H9 (cell line): ENCODE measurements around the gene CNGB1. TPM values are rescaled to one million over a fixed set of nuclear protein-coding genes. Genes with fewer than 3 reads are reported as not detected.

Experiments used
- DNase-seq: peaks from one replicate; pipeline ENCODE4 v3.0.0-alpha.2; 2017
- H2AFZ ChIP-seq: one replicate; pipeline ENCODE4 v1.6.1; 2013; ENCODE audit warnings: mild to moderate bottlenecking, low read length, control low read depth, moderate library complexity
- H2AK5ac ChIP-seq: 2 replicates; pipeline ENCODE4 v1.6.1; 2013; ENCODE audit warnings: low read length, control low read depth, mixed read lengths; ENCODE audit not compliant: insufficient read length
- H2BK120ac ChIP-seq: one replicate; pipeline ENCODE4 v1.6.1; 2013; ENCODE audit warnings: low read depth, mild to moderate bottlenecking, low read length, control low read depth, inconsistent platforms; ENCODE audit not compliant: poor library complexity, severe bottlenecking
- H2BK12ac ChIP-seq: 2 replicates; pipeline ENCODE4 v1.6.1; 2013; ENCODE audit warnings: low read length, control low read depth, mixed read lengths, low read depth; ENCODE audit not compliant: insufficient read length
- H2BK15ac ChIP-seq: 2 replicates; pipeline ENCODE4 v1.6.1; 2013; ENCODE audit warnings: low read depth, low read length, control low read depth
- H2BK20ac ChIP-seq: one replicate; pipeline ENCODE4 v1.6.1; 2013; ENCODE audit warnings: low read depth, mild to moderate bottlenecking, low read length, control low read depth, inconsistent platforms; ENCODE audit not compliant: poor library complexity, severe bottlenecking
- H2BK5ac ChIP-seq: 2 replicates; pipeline ENCODE4 v1.6.1; 2013; ENCODE audit warnings: low read length, control low read depth, mixed read lengths; ENCODE audit not compliant: insufficient read length
- H3K14ac ChIP-seq: 2 replicates; pipeline ENCODE4 v1.6.1; 2013; ENCODE audit warnings: low read length, control low read depth; ENCODE audit not compliant: insufficient read depth
- H3K18ac ChIP-seq: 2 replicates; pipeline ENCODE4 v1.6.1; 2013; ENCODE audit warnings: low read depth, mild to moderate bottlenecking, mixed read lengths, low read length, control low read depth; ENCODE audit not compliant: insufficient read length
- H3K23ac ChIP-seq: 2 replicates; pipeline ENCODE4 v1.6.1; 2013; ENCODE audit warnings: low read length, control low read depth, mixed read lengths, low read depth; ENCODE audit not compliant: insufficient read length
- H3K23me2 ChIP-seq: 2 replicates; pipeline ENCODE4 v1.6.1; 2013; ENCODE audit warnings: low read depth, mild to moderate bottlenecking, mixed read lengths, low read length, control low read depth; ENCODE audit not compliant: insufficient read length, poor library complexity, severe bottlenecking
- H3K27ac ChIP-seq: 2 replicates; pipeline ENCODE4 v1.5.1; 2013; ENCODE audit warnings: low read length, control low read depth, mixed read lengths, low read depth; ENCODE audit not compliant: insufficient read length
- H3K27me3 ChIP-seq: 2 replicates; pipeline ENCODE4 v1.6.1; 2013; ENCODE audit warnings: low read length, control low read depth, inconsistent platforms; ENCODE audit not compliant: insufficient read depth
- H3K4ac ChIP-seq: 2 replicates; pipeline ENCODE4 v1.6.1; 2013; ENCODE audit warnings: low read depth, mild to moderate bottlenecking, control low read depth, inconsistent platforms, low read length, moderate library complexity
- H3K4me1 ChIP-seq: 2 replicates; pipeline ENCODE4 v1.6.1; 2013; ENCODE audit warnings: low read length, control low read depth, inconsistent platforms; ENCODE audit not compliant: insufficient read depth
- H3K4me2 ChIP-seq: 2 replicates; pipeline ENCODE4 v1.6.1; 2013; ENCODE audit warnings: low read length, control low read depth, mixed read lengths; ENCODE audit not compliant: insufficient read length, insufficient read depth
- H3K56ac ChIP-seq: 2 replicates; pipeline ENCODE4 v1.6.1; 2013; ENCODE audit warnings: low read depth, mild to moderate bottlenecking, mixed read lengths, low read length, control low read depth; ENCODE audit not compliant: insufficient read length
- H3K79me1 ChIP-seq: 2 replicates; pipeline ENCODE4 v1.6.1; 2013; ENCODE audit warnings: low read depth, mild to moderate bottlenecking, moderate library complexity, low read length, control low read depth, inconsistent platforms; ENCODE audit not compliant: insufficient read depth, poor library complexity, severe bottlenecking
- H3K79me2 ChIP-seq: 2 replicates; pipeline ENCODE4 v1.6.1; 2013; ENCODE audit warnings: low read length, control low read depth, inconsistent platforms; ENCODE audit not compliant: insufficient read depth
- H3K9ac ChIP-seq: 2 replicates; pipeline ENCODE4 v1.6.1; 2013; ENCODE audit warnings: low read length, control low read depth, mixed read lengths; ENCODE audit not compliant: insufficient read length; ENCODE audit errors: extremely low read depth
- H3K9me3 ChIP-seq: one replicate; pipeline ENCODE4 v1.6.1; 2013; ENCODE audit warnings: low read depth, low read length, inconsistent platforms; ENCODE audit not compliant: control insufficient read depth
- H3T11ph ChIP-seq: one replicate; pipeline ENCODE4 v1.6.1; 2013; ENCODE audit warnings: mild to moderate bottlenecking, low read length, control low read depth, inconsistent platforms
- H4K20me1 ChIP-seq: one replicate; pipeline ENCODE4 v1.6.1; 2013; ENCODE audit not compliant: control insufficient read depth, insufficient read length, insufficient read depth
- H4K5ac ChIP-seq: 2 replicates; pipeline ENCODE4 v1.6.1; 2013; ENCODE audit warnings: low read depth, mild to moderate bottlenecking, mixed read lengths, low read length, control low read depth; ENCODE audit not compliant: insufficient read length
- H4K8ac ChIP-seq: replicated peaks from 2 replicates; pipeline ENCODE4 v1.6.1; 2013; ENCODE audit warnings: low read length, control low read depth, mixed read lengths, low read depth; ENCODE audit not compliant: insufficient read length
- H4K91ac ChIP-seq: 2 replicates; pipeline ENCODE4 v1.6.1; 2013; ENCODE audit warnings: low read depth, mild to moderate bottlenecking, moderate library complexity, mixed read lengths, low read length, control low read depth; ENCODE audit not compliant: insufficient read length
- H3K27ac Mint-ChIP-seq, 3 experiments: 2 replicates in 2 of 3; 3 replicates in 1 of 3; pipeline ENCODE4 v1.8.0; 2020 to 2021; ENCODE audit warnings: mixed read lengths in 3 of 3, mild to moderate bottlenecking in 1 of 3, moderate library complexity in 1 of 3
- H3K27me3 Mint-ChIP-seq: 2 replicates; pipeline ENCODE4 v1.8.0; 2021; ENCODE audit warnings: low read depth, mild to moderate bottlenecking, moderate library complexity, mixed read lengths
- H3K36me3 Mint-ChIP-seq, 3 experiments: 2 replicates in 2 of 3; 3 replicates in 1 of 3; pipeline ENCODE4 v1.8.0; 2020 to 2021; ENCODE audit warnings: low read depth in 3 of 3, mixed read lengths in 3 of 3; ENCODE audit not compliant: insufficient read depth in 1 of 3
- H3K4me1 Mint-ChIP-seq, 2 experiments: 2 replicates each; pipeline ENCODE4 v1.8.0; 2020; ENCODE audit warnings: mixed read lengths in 2 of 2
- H3K4me3 Mint-ChIP-seq, 2 experiments: 2 replicates in 1 of 2; 3 replicates in 1 of 2; pipeline ENCODE4 v1.8.0; 2020 to 2021; ENCODE audit warnings: mild to moderate bottlenecking in 2 of 2, mixed read lengths in 2 of 2, moderate library complexity in 1 of 2
- H3K9me3 Mint-ChIP-seq, 2 experiments: 2 replicates in 1 of 2; 3 replicates in 1 of 2; pipeline ENCODE4 v1.8.0; 2020; ENCODE audit warnings: mild to moderate bottlenecking in 2 of 2, mixed read lengths in 2 of 2, moderate library complexity in 1 of 2
- WGBS: extraction: QIAGEN DNeasy Blood & Tissue Kit; methylation state at CpG from one replicate; pipeline ENCODE4 v1.1.7; 2013; ENCODE audit warnings: missing lambda C conversion rate, low lambda C conversion rate, mixed read lengths; ENCODE audit not compliant: insufficient read length; ENCODE audit errors: extremely low coverage; 5-methylcytosine and 5-hydroxymethylcytosine counted together
- total RNA-seq: library from RNA; stranded (reverse); gene quantifications from 2 replicates; pipeline ENCODE4 v1.2.1, GENCODE V29; 2021
- TF ChIP-seq, protein P1 (sequence below): fragments of 200-600 bp; sonication (generic); conservative IDR thresholded peaks from 3 replicates; pipeline ENCODE4 v1.8.0; 2021; ENCODE audit warnings: antibody characterized with exemption, mild to moderate bottlenecking

Gene CNGB1
- total RNA-seq, 1 experiment from 2014 or later: not detected

DNA sequence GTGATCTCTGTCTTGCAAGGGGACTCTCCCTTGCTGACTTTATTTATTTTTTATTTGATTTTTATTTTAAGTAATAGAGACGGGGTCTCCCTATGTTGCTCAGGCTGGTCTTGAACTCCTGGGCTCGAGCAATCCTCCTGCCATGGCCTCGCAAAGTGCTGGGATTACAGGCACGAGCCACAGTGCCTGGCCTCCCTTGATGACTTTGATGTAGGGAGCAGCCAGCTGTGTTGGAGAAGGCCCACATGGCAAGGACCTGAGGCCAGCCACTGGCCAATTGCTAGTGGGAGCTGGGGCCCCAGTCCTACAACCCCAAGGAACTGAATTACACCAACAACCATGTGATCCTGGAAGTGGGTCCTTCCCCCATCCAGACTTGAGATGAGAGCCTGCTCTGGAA, 81.8 kb downstream of the CNGB1 start:
- Histone ChIP-seq H3K23me2 (peaks cover 2% of the 10 kb centered on the region), H3T11ph (no peak overlapping the region), H3K4me1 (peaks cover 3% of the 10 kb centered on the region; the same call in 1 of the 2 replicates), H3K27ac (no peak overlapping the region), H3K9ac (no peak overlapping the region), H2BK15ac (no peak overlapping the region), H4K20me1 (no peaks in the 10 kb centered on the region), H3K4me2 (no peak overlapping the region), H4K5ac (no peak overlapping the region), H4K91ac (no peak overlapping the region), H3K56ac (no peak overlapping the region), H2BK20ac (no peak overlapping the region), H3K27me3 (no peaks in the 10 kb centered on the region), H2BK120ac (no peak overlapping the region), H3K79me2 (no peaks in the 10 kb centered on the region), H3K79me1 (no peaks in the 10 kb centered on the region), H4K8ac (no peak overlapping the region), H2AK5ac (no peak overlapping the region), H3K23ac (no peak overlapping the region), H3K9me3 (no peaks in the 10 kb centered on the region), H3K14ac (no peak overlapping the region), H3K4ac (no peak overlapping the region), H2AFZ (no peak overlapping the region), H3K18ac (no peak overlapping the region), H2BK12ac (no peak overlapping the region), H2BK5ac (no peak overlapping the region)
- WGBS: no CpG with 5 or more reads among the region's 4 CpGs
- Mint-ChIP-seq H3K27me3 (peaks cover 9% of the 10 kb centered on the region), H3K4me1 (peaks cover 21 to 35% of the 10 kb centered on the region in 2 experiments), H3K9me3 (no peaks in the 10 kb centered on the region), H3K4me3 (no peak overlapping the region), H3K36me3 (no peaks in the 10 kb centered on the region), H3K27ac (no peak overlapping the region)
- TF ChIP-seq, protein P1, sequence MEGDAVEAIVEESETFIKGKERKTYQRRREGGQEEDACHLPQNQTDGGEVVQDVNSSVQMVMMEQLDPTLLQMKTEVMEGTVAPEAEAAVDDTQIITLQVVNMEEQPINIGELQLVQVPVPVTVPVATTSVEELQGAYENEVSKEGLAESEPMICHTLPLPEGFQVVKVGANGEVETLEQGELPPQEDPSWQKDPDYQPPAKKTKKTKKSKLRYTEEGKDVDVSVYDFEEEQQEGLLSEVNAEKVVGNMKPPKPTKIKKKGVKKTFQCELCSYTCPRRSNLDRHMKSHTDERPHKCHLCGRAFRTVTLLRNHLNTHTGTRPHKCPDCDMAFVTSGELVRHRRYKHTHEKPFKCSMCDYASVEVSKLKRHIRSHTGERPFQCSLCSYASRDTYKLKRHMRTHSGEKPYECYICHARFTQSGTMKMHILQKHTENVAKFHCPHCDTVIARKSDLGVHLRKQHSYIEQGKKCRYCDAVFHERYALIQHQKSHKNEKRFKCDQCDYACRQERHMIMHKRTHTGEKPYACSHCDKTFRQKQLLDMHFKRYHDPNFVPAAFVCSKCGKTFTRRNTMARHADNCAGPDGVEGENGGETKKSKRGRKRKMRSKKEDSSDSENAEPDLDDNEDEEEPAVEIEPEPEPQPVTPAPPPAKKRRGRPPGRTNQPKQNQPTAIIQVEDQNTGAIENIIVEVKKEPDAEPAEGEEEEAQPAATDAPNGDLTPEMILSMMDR: no peak
- no peak for DNase-seq
